HG03095 (cell line): Measurements from ENCODE around the gene KLF5.

Experiments
- ATAC-seq: cut with Tn5 transposase; IDR thresholded peaks from one replicate; pipeline ENCODE4 v1.9.1; 2021; ENCODE audit warnings: moderate library complexity; ENCODE audit not compliant: unreplicated experiment

KLF5 gene

DNA sequence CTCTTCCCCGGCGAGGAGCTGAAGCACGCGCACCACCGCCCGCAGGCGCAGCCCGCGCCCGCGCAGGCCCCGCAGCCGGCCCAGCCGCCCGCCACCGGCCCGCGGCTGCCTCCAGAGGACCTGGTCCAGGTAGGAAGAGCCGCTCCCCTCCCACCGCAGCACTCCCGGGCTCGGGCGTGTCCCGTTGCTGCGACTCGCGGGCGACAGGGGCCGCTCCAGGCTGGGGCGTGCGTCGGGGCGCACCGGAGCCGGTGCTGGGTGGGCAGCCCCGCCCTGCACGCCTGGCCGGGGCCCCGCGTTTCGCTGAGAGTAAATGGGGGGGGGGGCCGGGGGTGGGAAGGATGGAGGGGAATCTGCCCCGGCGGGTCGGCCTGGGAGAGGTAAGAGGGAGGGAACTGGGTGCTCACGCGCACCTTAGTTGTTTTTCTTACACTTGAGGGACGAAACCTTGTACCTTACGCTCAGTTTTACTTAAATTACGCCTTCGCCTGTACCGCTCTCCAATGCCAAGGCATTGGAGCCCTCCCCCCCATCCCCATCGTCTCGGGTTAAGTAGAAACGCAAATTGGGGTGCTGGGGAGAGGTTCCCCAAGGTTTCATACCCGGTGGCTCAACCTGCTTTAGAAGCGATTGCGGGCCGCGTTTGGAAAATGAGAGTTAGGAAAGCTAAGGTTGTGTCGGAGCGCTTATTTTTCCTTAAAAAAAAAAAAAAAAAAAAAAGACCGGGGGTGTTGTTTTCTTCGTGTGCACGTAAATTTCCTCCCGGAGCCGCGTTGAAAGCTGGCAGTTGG is 850 bp downstream of the KLF5 start:
- peak; percentile 42 for ATAC-seq

DNA sequence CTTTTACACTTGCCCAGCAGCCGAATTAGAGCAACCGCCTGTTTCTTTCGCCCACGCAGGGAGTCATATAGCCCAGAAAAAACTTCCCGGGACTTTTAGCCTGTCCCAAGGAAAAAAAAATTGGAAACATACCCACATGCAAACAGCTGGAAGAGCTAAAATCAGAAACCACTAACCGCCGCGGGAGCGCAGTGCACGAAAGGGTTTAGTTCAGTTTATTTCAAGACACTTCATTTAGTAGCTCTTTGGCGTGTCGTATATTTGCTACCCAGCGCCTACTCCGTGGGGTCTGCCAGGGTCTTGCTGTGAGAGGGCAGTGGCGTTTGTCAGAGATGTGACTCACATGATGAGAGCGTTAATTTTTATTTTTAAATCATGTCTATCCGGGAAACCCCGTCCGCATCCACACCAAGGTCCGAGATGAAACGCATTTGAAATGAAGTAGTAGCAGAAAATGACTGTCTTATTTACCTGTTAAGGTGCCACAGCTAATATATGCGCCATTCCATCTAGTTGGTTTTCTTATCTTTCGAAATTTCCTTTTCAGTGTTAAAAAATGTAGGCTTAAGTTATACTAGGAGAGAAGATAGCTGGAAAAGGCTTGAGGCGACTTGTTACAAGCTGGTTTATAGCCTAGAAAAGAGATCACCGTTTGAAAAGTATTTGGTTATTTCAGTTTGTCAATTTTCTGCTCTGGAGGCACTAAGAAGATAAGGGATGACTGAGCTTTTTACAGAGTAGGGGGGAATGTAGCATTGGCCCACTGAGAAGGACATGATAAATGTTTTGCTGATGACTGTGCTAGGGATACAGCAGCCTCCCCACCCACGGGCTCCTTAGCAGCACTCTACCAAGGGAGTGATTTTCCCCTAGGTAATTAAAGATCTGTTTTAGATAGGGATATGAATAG is 1.7 kb downstream of the KLF5 start:
- ATAC-seq: no peak

DNA sequence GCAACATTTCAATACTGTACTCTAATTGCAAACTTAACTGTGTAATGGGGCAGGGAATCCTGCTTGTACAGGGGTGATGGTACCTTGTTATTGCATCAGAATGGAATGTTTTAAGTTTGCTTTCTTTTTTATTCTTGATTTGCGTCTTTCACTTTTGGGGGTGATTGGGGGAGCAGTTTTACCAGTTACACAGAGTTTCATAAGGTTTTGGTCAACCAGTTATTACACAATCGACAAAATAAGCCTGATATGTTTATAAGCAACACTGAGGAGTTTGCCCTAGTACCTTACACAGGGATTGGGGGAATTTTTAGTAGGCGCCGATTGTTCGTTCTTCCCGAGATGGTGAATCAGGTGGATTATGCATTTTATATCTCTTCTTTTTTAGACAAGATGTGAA is 2.7 kb downstream of the KLF5 start:
- no peak for ATAC-seq

DNA sequence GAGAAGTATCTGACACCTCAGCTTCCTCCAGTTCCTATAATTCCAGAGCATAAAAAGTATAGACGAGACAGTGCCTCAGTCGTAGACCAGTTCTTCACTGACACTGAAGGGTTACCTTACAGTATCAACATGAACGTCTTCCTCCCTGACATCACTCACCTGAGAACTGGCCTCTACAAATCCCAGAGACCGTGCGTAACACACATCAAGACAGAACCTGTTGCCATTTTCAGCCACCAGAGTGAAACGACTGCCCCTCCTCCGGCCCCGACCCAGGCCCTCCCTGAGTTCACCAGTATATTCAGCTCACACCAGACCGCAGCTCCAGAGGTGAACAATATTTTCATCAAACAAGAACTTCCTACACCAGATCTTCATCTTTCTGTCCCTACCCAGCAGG is 3.1 kb downstream of the KLF5 start:
- no peak for ATAC-seq

DNA sequence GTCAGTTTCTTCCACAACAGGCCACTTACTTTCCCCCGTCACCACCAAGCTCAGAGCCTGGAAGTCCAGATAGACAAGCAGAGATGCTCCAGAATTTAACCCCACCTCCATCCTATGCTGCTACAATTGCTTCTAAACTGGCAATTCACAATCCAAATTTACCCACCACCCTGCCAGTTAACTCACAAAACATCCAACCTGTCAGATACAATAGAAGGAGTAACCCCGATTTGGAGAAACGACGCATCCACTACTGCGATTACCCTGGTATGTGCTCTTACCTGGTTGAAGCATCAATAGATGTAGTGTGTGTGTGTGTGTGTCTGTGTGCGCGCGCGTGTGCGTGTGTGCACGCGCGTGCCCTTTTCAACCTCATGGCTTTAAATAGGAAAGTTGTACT is 3.7 kb downstream of the KLF5 start:
- ATAC-seq: no peak

DNA sequence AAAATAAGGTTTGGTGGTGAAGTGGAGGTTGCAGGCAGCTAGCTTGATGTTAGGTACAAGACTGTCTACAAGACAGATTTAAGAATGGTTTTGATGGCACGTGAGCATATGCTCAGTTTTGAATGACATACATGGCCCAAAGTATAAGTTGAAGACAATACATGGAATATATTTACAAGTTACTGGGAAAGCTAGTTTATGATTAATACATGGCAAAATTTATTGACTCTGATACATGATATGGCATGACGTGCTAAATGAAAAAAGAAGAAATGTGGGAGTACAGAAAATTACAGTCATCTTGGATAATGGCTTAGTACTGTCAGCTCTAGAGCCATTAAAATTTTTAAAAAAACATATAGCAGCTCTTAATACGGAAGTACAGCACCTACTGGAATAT is 4.4 kb downstream of the KLF5 start:
- no peak for ATAC-seq

DNA sequence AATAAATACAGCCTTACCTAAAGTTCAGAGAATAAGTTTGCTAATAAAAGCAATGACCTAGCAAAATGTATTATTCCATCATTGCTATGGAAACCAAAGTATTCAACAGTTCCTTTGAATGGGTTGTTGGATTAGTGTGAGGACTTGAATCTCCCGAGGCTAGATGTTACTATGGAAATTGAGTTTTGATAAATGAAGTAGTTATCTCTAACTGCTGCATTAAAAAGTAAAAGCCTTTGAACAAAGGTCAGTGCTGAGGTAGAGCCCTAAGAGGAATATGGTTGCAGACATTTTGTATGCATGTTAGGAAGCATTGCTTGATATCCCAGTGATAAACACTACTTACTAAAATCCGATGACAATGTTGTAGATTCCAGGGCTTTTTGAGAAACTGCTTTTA is 6.2 kb downstream of the KLF5 start:
- no peak for ATAC-seq

DNA sequence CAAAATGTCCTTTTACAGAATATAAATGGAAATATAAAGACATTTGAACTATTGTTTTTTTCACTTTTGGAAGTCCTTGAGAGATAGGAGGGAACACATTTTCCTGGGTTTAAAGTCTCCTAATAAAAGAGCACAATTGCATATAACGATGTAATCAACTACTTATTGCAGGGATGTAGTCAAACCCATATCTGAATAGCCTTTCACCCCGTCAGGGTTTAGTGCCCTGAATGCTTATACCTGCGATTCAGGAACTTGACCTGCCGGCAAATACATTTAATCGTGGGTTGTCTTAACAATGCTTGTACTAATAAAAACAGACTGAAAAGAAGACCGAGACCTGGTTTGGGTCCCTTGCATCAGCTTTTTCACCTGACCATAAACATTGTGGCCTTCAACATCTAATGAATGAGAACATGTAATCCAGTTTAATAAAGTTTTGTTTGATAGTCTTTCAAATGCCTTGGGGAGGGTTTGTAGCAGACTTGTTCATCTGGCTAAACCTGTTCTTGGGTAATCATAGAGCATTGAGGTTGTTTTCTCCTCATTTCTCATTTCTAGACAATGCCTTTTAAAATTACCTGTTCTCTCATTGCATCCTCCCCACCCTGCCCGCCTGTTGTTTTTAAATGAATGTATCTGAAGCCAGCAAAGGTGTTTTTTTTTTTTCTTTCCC is 7.0 kb downstream of the KLF5 start:
- ATAC-seq: no peak

DNA sequence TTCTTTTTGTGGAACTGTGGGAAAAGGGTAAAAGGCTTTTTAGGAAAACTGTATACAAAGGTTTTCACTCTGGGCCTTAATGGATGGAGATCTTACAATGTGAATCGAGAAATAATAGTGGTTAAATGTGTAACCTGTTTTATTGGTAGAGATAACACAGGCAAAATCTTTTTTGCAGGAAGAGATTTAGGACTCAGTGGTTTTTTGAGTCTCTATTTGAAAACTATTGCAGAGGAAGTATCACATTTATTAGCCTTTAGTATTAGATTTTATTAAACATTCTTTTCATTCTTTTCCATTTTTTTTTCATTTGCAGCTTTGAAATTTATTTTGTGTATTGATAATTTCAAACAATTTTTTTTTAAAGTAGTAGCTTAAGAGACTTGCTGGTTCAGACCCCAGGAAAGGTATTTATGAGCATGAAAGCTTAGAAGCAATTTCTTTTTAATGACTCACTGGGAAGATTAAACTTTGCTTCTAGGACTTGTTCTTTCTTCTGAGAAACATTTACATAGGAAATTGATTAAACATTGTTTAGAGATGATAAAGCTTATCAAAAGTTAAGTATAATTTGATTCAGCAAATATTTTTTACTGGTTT is 10.5 kb downstream of the KLF5 start:
- no peak for ATAC-seq

DNA sequence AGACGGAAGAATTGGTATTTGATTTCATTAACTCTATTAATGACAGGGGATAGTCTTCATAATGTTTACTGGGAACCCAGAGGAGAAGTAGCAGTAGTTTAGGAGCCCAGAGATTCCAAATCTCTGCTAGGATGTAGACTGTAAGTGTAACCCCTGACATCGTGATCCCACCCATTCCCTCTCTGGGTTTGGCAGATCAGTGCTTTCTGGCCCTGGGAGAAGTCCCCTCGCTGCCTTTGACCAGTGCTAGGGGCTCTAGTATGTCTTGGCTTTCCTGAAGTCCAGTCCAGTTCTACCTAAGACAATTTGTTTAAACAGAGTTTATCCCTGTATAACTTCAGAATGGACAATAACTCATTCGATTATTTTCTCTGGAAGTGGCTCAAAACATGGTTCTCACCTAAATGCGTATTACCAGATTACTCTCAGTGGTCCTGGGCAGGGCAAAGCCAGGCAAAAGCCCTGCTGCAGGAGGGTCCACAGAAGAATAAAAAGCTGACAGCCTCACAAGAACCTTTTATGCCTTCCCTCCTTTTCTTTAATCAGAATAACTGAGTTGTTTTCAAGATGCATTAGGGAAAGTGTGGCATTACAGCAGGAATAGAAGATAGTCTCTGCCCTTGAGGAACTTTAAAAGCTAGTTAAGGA is 11.8 kb downstream of the KLF5 start:
- no peak for ATAC-seq

DNA sequence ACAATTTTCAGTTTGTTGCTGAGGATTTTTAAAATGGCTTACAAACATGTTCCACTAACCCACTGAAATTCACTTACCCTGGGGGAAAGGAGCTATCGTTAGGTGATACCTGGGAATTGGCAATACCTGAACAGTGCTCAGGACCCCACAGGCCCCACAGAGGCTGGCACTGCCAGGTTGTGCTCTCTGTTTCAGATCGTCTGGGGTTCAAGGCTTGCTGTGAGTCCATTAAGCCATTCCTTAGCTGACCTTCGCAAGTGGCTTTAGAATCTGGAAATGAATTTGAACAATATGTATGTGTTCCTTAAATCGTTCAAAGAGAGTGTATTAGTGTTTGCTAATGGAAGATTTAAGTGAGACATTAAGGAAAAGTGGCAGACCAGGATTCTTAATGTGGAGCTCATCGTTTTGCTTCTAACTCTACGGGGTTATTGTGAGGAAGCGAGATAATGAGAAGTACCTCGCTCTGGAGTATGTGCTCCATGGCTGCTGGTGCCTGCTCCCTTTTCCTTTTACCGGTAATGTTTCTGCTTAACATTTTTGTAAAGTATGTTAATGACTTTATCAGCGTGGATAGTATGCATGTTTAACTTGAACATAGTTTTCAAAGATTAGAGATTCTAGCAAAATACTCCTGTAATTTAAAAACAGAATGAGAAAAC is 13.6 kb downstream of the KLF5 start:
- no peak for ATAC-seq

DNA sequence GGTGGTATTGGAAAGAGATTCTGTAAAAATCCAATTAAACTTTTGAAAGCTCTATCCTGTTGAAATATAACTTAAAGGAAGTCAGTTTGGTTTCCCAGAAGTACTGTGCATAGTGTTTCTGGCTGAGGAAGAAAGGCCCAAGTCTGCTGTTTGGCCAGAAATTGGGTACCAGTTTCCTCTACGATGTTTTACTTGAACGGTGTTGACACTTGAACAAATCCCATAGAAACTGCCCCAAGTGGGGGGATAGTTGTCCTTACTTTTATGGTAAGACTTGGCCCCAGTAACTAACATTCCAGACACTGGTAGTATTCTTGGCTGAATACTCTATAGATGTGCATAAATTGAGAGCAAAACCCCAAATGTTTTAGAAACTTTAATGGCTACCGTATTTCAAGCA is 14.2 kb downstream of the KLF5 start:
- ATAC-seq: no peak

DNA sequence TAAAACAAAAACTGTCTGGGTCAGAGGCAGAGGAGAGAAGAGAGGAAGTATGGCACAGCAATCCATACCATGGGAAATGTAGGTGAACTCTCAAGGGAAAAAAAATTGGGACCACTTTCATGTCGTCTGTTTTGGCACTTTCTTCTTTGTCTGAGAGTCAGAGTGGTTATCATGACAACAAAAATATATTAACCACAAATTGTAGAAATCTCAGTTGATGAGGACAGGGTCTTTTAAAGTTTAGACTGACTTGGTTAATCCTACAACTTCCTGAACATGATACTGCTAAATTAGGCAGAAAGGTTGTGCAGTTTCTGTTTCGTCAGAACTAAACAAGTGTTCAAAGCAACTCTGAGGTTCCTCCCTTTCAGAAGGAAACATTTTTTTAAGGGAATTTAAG is 15.2 kb downstream of the KLF5 start:
- peak; percentile 59 for ATAC-seq

DNA sequence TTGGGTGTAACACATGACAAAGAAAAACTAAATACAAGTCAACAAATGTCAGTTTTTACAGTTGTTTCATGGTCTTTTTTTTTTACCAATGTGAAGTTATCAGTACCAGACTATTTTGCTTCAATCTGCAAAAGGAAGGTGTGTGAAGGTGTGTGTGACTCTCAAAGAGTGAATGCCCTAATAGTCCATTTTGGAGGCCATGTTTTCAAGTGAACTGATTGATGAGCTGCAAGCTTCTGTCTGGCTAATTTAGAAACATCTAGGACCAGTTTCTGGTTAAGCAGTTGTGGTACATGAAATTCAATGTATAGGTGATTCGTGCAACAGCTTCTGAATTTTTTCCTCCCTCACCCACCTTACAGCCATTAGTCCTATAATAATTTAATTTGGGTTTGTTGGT is 16.1 kb downstream of the KLF5 start:
- ATAC-seq: no peak

DNA sequence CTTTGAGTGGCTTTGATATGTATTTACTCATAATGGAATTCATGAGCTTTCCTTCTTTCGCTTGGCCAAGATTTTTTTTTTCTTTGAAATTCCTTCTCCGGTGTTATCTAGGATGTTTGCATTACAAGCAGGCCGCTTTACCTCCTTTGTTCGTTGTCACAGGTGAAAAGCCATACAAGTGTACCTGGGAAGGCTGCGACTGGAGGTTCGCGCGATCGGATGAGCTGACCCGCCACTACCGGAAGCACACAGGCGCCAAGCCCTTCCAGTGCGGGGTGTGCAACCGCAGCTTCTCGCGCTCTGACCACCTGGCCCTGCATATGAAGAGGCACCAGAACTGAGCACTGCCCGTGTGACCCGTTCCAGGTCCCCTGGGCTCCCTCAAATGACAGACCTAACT is 16.7 kb downstream of the KLF5 start:
- no peak for ATAC-seq

DNA sequence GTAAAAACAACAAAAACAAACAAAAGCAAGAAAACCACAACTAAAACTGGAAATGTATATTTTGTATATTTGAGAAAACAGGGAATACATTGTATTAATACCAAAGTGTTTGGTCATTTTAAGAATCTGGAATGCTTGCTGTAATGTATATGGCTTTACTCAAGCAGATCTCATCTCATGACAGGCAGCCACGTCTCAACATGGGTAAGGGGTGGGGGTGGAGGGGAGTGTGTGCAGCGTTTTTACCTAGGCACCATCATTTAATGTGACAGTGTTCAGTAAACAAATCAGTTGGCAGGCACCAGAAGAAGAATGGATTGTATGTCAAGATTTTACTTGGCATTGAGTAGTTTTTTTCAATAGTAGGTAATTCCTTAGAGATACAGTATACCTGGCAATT is 17.1 kb downstream of the KLF5 start:
- ATAC-seq: no peak

DNA sequence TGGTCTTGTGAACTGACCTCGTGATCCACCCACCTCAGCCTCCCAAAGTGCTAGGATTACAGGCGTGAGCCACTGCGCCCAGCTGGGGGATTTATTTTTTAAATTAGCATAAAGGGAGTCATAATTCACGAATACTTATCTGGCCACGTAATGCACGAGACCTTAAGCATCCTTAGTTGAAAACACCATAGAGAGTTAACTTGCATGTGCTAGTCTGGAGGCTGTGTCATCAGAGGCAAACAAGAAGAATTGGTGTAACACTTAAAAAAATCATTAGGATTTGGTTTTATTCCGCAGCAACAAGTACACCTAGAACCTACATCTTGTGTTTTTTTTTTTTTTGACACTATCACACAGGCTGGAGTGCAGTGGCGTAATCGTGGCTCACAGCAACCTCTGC is 19.1 kb downstream of the KLF5 start:
- no peak for ATAC-seq

DNA sequence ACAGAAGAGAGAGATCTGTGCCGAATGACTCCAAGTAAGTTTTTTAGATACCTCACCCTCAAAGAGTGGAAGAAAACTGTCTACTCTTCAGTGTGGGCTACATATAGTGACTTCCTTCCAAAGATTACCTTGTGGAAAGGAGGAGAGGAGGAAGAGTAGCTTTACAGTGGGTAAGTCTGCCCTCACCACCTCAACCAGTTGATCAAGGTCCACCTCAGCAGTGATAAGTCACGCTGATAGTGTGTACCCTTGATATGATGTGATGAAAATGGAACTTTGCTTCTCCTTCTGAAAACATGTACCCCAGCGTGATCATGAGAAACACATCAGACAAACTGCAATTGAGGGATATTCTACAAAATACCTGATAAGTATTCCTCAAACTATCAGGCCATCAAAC is 20.6 kb downstream of the KLF5 start:
- ATAC-seq: no peak

DNA sequence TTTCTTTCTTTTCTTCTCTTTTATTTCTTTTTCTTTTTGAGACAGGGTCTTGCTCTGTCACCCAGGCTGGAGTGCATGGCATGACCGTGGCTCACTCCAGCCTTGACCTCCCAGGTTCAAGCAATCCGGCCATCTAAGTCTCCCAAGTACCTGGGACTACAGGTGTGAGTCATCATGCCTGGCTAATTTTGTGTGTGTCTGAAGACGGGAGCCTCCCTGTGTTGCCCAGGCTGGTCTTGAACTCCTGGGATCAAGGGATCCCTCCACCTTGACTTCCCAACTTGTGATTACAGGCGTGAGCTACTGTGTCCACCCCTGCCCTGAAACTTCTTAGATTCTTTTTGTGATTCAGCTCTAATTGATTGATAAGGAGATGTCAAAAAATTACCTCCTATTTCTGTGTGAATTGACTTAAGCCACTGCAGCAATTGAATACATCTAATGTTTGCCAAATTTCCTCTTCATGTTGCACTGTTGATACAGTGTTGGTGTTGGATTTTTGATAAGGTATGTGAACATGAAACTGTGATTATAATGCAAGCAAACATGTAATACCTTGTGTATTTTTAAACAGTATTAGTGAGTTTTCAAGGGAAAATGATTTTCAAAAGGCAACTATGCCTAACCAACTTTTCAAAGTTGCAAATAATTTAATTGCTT is 22.6 kb downstream of the KLF5 start:
- ATAC-seq: no peak

DNA sequence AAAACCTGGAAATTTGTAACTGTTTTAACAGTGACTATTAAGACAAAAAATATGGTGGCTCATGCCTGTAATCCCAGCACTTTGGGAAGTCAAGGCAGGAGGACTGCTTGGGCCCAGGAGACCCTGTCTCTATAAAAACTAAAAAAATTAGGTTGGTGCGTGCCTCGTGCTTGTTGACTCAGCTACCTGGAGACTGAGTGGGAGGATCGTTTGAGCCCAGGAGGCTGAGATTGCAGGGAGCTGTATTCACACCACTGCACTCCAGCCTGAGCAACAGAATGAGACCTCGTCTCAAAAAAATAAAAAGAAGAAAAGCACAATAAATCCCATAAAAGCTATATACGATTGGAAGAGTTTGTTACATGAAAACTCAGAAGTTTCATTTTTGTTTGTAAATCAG is 23.7 kb downstream of the KLF5 start:
- ATAC-seq: no peak
